NCI-H2107 treated with DMSO at 0.1 percent for 48 hours (cell line): ENCODE measurements around the gene PLAGL2.
A peak's percentile ranks its signal among the peaks of the same experiment; 100 is the strongest.
"Not testable (repeated sequence)": the region's sequence is repeated elsewhere in the genome, so short reads cannot be mapped to it uniquely, and the experiment has no call there.

ENCODE experiments used
- DNase-seq: peaks from one replicate; lab custom pipeline; 2025; ENCODE audit not compliant: unreplicated experiment; lab: John Stamatoyannopoulos, UW

The PLAGL2 gene

DNA sequence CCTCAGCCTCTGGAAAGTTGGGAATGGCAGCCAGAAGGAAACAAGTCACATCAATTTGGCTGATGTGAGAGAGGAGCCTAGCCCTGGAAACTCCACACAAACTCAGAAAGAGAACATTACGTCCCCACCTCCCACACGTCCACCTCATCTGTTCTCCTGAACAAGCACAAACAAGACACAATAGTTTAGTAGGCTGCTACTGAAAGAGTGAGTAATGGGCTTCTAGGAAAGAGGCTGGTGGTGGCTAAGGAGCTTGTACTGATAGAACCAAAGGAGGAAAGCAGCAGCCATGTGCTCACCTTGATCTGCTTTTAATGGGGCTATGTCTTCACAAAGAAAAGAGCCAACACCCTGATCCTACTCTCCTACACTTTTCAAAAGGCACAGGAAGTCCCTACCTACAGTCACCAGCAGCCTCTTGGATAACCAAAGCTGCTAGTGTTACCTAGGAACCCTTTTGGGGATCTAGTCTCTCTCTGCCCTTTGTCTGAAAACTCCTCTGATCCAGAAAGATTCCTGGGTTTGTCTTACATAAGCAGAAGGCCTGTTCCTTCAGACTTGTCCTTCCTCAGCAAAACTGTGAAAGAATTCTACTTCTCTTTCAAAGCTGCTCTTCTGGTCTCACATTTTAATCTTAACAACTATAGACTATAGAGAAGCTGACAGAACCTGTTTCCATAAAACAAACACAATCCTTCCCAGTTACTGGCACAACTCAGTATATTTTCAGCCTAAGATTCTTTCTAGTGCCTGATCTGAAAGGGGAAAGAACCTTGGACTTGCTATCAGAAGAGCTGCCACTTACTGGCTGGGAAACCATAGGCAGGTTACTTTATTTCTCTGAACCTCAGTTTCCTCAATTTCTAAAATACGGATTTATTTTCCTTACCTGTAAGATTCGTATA lies 3.1 kb downstream of the PLAGL2 start:
- DNase-seq = no peak

DNA sequence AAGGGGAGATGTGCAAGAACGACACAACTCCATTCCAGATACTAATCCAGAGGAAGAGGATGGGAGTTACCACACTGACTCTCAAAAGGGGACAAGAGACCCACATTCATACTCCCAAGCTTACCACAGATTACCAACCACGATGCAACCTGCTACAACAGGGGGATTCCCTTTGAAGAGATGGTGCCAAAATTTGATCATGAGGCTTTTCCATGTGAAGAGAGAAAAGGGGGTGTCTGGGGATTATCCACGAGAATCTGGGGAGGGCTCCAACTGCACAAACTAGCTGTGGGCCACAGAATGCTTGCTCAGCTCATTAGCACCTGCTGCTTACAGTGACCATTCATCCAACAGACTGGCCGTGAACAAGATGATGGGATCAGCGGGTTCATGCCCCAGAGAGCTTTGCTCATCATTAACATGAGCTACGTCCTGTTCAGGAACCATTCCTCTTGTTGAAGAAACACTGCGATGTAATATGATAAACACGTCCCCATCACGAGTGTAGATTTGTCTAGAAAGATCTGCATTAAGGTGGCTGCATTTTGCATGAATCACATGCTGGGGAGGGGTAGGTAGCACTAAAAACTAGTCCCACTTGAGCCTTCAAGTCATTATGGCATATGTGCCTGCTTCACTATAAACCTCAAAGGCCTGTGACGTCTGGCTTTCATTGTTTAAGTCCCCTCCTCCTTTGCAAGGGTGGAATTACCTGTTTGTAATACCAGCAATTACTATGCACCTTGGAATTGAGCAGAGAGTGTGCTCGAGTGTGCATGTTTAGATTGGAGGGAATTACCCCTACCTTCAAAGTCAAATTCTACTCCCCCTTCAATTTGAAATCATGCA lies 4.0 kb downstream of the PLAGL2 start:
- DNase-seq = peak; percentile 20

DNA sequence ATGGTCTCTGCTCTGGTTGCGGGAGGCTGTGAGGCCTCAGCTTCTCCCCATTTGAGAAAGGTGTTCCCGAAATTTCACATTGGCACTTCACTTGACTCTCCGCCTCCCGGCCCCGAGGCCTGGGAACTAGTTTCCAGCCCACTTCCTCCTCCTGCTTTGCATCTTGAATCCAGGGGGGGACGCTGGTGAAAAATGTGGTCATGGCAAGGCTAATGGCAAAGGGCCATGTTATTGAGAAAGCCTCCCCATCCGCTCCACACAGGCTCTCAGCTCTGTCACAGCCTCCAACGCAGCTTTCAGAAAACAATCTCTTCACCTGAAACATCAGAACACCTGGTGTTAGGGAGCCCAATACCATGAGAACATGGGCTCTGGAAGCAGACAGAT lies 5.6 kb downstream of the PLAGL2 start:
- DNase-seq = no peak

DNA sequence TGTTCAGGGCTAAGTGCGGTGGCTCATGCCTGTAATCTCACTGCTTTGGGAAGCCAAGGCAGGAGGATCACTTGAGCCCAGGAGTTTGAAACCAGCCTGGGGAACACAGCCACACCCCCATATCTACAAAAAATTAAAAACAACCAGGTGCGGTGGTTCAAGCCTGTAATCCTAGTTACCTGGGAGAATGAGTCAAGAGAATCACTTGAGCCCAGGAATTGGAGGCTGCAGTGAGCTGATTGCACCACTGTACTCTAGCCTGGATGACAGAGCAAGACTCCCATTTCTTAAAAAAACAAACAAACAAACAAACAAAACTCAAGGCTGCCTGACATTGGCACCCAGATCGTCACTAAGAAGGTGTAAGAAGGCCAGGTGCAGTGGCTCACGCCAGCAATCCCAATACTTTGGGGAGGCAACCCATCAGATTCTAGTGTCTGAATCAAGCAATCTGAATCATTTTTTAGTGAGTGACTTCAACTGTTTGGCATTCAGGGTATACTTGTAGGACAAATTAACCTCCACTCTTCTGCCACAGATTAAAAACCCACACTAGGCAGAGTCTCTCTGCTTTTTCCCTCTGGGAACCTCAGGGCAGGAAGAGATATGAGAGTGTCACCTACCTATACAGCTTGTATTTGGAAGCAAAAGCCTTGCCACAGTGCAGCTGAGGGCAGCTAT lies 6.1 kb downstream of the PLAGL2 start:
- DNase-seq = no peak

DNA sequence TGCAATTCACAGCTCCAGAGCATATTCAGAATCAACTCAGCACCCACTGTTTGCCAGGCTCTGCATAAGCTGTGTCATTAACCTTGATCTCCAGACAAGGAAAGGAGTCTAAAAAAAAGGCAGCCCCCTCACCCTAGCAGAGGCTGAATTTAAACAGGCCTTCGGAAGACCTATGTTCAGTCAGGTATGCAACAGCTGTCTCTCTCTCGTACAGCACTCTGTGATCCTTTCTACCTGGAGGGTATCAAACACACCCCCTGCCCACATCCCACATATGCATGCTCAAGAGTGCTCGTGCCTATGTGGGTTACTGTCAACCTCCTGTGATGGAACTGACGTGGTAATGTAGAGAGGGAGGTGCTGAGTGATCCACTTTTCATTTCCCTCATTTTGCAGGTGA lies 8.5 kb downstream of the PLAGL2 start:
- DNase-seq = no peak

DNA sequence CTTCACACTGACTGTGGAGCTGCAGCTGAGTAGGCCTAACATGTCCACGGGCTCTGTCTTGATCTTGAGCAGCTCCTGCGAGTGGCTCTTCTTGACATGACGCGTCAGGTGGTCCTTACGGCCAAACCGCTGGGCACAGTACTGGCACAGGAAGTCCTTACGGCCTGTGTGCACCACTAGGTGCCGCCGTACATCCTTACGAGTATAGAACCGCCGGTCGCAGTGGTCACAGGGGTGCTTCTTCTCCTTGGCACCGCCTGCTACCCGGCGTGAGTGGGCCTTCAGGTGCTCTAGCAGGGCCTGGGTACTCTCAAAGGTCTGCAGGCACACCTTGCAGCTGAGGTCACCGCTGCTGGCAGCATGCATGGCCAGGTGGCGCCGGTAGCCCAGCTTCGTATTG lies 10.4 kb downstream of the PLAGL2 start:
- not testable (repeated sequence) for DNase-seq

DNA sequence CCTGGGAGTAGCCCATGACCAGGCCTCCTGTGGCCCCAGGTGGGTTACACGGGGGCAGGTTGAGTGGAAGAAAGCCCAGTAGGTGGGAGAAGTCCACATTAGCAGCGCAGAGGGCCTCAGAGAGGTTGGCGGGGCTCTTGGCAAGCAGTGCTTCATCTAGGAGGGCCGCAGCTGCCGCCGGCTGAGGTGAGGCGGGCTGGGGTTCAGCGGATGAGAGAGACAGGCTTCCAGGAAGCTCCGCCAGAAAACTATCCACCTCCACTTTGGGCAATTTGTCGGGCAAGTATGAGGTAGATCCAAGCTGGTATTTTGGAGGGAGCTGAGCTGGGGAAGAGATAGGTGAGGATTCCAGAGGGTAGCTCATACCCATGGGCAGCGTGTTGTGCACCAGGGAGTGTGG lies 10.9 kb downstream of the PLAGL2 start:
- DNase-seq = not testable (repeated sequence)

DNA sequence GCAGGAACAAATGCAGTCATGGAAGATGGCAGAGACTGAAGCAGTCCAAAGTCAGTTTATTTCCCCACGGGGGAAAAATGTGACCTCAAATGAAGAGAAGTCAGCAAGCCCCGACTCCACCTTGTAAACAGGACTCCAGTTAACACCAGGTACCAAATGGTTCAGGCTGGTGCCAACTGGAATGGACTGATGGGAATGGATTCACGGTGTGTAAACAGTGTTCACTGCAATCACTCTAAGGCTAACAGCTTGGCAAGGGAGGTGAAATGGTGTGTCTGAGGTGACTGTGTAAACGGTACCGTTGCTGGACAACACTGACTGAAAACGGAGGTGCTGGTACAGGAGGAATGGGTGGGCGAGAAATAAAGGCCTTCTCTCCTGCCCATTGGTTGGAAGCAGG lies 12.0 kb downstream of the PLAGL2 start:
- no peak for DNase-seq

DNA sequence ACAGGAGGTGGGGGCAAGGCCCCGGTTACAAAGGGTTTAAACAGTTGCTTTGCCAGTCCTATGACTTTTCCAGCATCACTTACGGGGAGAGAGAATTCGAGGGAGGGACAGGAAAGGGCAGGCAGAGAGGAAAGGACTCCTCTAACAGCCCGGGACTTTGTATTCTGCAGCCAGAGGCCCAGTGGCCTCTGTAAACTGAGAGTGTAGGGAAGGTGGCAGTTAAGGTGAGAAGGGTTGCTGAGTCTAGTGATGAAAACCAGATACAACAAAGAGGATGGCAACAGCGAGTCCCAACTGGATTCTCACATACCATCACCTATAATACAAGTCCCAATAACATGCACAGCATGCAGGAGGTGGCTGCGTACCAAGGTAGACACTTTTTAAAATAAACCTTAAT lies 13.5 kb downstream of the PLAGL2 start:
- no peak for DNase-seq

DNA sequence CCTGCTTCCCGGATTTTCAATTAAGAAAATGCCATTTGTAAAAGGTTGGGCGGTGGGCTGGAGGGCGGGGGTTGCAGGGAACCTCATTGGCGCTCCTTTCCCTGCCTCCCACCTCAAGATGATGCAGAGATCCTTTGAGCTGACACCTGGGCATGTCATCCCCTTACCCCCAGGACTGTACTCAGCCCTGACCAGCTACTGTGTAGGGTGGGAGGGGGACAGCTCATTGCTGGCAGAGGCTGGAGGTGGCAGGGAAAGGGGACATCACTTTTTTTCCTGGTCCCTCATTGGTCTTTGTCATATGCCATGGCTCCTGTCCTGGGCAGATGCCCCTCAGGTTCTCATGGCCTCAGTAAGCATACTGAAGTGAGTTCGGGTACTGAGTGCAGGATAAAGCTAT lies 14.2 kb downstream of the PLAGL2 start:
- not testable (repeated sequence) for DNase-seq

DNA sequence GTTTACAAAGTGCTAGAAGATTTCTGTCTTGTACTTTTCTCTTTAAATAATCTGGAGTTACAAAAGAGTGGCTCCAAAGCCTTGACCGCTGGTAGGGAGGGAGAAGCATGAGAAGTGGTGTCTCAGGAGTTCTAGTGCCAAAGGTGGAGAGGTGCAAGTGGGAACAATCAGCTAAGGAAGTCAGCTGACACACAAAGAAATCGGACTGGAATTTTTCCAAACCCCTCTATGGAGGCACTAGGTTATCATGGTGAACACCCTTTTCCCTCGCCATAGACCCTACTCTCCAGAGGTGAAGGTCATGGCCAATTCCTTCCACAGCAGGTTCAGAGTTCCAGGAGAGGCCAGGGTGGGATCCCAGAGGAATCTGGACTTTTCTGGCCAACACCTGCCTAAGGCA lies 14.8 kb downstream of the PLAGL2 start:
- no peak for DNase-seq

DNA sequence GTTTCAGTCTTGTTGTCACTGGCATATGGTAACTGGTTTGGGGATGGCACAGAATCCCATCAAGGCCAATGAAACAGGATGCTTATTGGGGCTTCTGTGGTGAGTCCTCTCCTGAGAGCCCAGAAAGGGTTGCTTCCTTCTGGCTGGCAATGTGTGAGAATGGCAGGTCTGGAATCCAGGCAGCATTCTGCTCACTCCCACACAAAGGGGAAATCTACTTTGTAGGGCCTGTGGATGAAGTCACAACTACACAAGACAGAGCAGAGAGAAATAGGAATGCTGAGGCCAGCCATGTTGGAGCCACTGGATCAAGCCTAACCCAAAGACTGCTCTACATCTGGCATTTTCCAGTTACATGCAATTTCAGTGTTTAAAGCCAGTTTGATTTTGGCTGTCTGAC lies 15.7 kb downstream of the PLAGL2 start:
- DNase-seq = no peak

DNA sequence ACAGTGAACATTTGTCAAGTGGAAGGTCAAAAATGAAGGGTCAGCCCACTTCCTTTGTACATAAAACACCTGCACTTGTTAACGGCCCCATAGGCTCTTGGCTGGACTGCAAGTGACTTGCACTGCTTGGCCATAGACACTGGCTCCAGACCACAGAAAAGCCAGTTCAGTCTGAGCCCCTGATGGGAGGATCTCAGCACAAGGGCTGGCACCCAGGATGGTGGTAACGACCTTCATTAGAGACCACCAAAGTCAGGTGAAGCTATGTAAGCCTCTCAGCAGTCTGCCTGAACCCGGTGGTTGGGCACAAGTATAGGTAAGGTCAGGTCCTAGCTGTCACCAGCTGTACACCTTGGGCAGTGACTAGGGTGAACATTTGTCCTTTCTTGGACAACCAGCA lies 16.1 kb downstream of the PLAGL2 start:
- no peak for DNase-seq

DNA sequence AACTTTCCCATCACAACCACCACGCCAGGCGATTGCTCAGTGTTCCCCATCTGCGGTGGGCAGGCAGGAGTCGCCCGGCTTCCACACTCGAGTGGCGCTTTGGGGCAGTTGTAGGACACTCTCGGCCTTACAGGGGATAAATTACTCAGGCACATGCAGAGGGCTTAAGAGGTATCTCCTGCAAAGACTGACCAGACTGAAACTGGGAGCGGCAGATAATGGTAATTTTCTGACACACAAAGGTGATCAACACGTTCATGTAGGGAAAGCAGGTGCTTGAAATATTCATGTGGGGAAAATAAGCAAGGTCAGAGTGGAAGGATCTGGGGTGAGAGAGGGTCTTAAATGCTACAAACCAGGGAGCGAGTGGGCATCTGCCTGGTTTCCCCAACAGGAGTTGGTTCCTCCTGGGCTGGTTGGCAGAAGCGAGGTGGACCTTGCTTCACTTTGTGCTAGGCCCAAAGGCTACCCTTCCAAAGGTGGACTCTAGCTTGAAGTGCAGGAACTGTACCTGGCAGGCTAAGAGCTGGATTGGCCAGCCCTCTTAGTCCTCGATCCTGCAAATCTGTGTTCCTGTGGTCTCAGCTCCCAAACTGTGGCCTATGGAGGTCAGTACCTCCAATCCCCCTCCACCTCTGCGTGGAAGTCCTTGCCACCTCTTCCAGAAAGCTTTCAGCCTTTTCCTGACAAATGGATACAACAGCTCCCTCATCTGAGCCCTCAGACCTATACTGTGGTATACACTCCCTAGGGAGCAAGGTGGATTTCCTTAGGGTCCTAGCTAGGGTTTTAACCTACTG lies 16.7 kb downstream of the PLAGL2 start:
- peak; percentile 17 for DNase-seq

DNA sequence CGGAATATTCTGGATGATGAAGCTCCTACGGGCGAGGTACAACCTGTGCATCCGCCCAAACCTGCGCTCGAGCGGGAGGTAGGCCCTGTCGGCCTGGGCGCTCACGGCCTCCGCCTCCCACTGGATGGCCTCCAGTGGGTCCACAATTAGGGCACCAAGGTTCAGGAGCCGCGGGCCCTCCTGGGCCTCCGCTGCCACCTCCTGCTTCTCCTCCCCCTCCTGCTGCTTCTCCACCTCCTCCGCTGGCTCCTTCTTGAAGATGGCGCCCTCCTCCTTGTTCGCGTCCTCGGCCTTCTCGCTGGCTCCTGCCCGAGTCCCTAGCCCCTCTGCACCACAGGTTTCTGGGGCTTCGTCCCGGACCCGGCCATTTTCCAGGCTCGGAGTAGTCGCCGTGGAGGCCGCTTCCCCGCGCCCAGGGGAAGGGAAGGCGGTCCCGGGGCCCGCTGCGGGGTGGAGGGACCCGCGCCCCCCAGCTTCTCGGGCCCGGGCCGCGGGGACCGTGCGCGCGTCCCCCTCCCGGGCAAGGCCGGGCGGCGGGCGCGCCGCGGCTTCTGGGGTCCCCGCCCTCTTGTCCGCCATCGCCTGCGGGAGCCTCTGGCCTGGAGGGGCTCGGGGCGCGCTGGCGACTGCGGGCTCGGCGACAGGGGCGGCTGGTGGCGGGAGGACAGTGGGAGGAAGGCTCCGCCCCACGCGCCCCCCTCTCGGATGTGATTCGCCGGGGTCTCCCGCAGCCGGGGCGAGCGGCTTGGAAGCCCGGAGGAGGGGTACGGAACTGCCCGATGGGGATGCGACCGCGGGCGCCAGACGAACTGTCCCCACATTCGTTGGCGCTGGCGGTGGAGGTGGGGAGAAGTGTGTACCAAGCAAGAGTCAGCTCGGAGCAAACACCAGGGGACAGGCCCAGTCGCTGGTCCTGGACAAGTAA lies 17.6 kb downstream of the PLAGL2 start:
- DNase-seq = no peak

DNA sequence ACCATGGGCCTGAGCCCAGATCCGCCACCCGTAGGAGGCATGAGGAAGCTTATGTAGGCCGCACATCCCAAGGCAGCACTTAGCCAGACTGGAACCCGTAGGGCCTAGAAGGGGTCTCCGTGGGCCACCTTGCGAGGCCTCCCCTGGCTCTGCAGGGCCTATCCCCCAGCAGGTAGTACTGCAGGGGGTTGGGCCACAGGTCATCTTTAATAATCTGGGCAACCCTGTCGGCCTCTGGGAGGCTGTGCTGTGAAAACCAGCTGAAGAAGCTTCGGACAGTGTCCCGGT lies 18.5 kb downstream of the PLAGL2 start:
- DNase-seq = no peak

DNA sequence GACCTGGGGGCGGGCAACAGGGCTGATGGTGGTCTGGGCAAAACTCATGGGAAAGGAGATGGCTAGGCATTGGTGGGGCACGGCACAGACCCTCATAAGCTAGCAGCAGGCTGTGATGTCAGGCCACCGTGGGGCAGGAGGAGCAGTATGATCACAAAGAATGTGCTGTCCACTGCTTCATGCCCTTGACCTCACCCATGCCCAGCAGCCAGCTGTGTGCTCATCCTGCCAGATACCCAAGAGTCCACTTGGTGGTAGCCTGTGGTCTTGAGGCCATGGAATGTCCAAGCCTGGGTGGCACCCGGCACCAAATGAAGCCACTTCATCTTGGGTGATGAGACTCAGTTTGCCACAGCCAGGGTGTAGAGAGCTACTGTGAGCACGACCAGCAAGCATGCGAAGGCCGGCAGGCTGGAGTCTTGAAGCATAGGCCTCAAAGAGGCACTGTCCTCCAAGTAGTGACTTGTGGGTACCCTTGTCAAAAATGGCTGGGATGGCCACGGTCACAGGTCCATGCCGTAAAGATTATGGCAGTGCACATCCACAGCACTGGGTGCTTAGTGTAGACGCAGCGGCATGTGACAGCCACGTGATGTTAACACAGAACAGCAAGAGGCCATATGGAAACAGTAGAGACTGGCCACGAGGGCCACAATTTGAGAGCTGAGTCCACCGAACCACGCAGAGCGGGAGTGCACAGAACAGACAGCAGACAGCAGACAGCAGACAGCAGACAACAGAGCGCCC lies 19.0 kb downstream of the PLAGL2 start:
- DNase-seq = no peak

DNA sequence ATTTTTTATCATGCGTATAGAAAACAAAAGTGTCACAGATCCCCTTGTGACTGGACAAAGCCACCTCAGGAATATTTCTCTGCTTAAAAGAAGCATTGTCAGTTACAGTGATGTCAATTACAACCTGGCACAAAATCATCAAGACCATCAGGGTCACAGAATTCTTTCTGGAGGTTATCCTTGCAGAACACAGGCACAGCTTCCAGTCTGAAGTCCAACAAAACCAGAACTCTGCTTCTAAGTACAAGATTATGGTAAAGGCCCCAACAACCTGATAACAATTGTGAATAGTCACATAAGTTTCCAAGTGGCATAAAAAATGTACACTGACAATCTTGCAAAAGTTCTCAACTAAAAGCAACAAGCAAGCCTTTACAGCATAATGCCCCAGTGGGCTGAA lies 21.0 kb downstream of the PLAGL2 start:
- DNase-seq = no peak

DNA sequence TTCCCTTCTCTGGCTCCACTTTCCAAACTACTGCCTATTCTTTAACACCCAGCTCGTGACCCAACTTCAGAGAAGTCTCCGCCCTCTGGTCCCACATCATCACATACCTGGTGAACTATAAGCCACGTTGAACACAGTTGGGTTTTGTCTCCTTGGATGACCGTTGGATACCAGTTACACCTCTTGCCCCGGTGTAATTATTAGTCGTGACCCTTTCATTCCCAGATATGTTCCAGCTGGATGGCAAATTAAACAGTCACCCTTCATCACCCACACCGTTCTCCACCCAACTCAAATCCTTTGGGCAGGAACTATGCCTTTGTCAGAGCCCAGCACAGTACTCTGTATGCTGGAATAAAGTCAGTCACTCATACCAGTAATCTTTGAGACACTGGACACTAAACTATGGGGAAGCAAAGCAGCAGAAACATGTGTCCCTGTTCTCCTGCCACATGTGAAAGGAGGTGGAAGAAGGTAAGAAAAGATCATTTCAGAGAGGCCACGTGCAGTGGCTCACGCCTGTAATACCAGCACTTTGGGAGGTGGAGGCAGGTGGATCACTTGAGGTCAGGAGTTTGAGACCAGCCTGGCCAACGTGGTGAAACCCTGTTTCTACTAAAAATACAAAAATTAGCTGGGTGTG lies 22.5 kb downstream of the PLAGL2 start:
- DNase-seq = no peak
